Stromal cell of bone marrow (primary cell): ENCODE data around the gene SLC12A1.
A peak's percentile ranks its signal among the peaks of the same experiment; 100 is the strongest.

Source experiments
- DNase-seq: peaks from one replicate; pipeline ENCODE4 v3.0.0-alpha.2; 2012; ENCODE audit warnings: low read depth

Gene SLC12A1

DNA sequence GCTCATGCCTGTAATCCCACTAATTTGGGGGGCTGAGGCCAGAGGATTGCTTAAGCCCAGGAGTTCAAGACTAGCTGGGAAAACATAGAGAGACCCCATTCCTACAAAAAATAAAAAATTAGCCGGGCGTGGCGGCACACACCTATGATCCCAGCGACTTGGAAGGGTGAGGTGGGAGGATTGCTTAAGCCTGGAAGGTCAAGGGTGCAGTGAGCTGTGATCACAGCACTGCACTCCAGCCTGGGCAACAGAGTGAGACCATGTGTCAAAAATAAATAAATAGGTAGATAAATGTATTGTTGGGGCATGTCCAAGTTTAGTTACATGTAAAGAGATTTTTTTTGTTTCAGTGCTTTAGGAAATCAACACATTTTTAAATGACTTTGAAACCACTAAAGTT, 36.4 kb downstream of the SLC12A1 start:
- no peak for DNase-seq

DNA sequence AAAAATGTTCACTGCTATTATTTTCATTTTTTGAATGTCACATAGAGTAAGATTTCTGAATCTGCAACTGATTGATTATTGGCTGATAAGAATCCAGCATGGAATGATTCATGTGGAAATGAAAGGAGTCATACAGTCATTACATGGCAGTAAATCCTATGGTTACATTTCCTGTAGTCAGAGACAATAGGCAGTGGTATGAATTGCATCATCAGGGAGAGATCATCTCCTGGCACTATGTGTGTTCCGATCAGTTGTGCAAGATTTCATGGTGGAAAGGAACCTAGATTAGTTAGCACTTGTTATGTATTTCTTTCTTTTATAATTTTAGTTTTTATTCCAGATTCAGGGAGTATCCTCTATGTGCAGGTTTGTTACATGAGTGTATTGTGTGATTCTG, 38.8 kb downstream of the SLC12A1 start:
- no peak for DNase-seq

DNA sequence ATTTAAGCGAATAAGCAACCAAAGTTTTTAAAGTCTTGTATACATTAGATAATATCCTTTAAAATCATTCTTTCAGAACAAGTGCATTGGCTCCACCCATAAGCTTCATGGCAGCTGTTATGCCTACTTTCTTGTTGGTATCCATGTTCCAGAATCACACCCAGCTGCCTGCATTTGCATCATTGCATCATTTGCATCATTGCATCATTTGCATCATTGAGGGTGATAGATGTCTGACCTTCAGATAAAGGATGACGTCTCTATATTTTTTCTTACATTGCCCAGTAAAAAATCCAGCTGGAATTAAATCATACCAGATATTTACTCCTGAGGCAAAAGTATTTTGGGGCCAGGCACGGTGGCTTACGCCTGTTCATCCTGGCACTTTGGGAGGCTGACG, 42.3 kb downstream of the SLC12A1 start:
- DNase-seq: no peak

DNA sequence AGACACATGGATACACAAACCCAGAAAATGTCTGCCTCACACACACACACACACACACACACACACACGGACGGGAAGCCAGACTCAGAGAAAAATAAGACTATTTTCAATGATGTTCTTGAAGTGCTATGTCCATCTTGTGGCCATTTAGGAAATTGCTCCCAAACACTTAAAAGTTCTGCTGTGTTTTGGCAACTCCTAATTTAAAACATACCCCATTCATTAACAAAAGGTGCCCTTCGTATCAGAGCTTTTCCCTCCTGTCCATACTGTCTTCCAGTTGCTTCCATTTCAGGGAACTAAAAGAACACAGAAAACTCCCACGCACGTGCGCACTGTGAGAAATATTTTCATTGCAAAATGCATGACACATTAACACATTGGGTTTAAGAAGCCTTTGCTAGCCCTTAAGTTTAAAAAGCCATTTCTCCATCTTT, 44.6 kb downstream of the SLC12A1 start:
- DNase-seq: peak; percentile 62

DNA sequence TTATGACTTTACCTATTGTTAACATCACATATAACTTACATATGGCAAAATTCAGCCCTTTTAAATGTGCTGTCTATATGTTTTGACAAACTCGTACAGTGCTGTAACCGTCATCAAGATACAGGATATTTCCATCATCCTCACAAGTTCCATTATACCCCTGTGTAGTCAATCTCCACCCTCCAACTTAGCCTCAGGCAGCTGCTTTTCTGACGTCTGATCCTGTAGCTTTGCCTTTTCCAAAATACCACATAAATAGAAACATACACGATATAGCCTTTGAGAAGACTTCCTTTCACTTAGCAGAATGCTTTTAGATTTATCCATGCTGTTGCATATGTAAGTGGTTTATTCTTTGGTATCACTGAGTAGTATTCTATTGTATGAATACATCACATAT, 47.1 kb downstream of the SLC12A1 start:
- no peak for DNase-seq

DNA sequence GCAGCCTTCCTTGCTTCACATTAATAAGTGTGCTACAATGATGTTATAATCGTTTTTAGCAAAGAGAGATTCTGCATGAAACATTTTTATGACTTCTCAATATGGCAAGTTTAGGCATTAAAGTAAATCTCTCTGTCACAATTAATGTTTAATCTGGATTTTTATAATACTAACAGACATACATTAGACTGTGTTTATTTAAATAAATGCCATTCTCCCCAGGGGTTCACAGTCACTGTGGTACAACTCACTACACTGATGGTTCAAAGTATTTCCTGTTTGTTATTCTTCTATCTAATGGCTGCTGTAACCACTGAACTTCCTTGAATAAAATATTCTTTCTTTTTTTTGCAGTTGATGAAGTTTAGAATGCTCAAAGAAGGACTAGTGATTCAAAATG, 59.0 kb downstream of the SLC12A1 start:
- no peak for DNase-seq

DNA sequence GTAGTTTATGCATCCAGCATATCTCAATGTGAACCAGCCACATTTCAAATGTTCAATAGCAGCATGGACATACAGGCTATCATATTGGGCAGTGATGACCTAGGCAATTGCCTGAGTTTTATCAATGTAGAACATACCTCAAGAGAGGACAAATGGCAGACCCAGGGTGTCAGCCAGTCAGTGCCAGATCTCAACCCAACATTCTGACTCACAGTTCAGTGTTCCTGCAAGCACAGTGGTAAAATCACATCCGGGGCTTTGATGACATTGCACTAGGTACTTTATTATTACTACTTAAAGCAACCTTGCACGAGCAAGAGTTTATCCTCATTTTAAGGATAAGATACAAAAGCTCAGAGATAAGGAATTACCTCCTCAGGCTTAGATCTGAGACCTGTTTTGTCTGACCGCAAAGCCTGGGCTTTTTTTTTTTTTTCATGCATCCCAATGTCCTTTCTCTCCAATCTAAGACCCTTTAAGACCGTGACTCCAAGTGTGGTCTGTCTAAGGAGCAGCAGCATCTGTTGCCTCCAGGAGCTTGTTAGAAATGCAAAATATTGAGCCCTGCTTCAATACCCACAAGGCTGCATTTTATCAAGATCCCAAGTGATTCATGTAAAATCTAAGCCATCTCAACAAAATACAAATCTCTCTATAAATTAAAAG, 60.1 kb downstream of the SLC12A1 start:
- DNase-seq: no peak

DNA sequence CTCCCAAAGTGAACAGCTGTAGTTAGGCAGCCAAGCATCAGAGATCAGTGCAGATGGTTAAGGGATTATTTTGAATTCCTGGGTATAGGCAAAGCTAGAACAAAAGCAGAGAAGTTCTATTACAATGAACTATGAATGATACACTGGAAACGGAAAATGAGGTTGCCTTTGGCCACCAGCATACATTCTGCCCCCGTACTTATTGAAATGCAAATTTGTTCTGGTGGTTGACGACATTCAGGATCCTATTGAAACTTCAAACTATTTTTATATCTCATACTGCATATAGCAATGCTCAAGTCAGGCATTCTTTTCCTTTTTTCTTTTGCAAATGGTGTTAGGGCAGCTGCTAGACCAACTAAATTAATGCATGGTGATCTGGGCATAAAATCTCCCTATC, 61.7 kb downstream of the SLC12A1 start:
- no peak for DNase-seq

DNA sequence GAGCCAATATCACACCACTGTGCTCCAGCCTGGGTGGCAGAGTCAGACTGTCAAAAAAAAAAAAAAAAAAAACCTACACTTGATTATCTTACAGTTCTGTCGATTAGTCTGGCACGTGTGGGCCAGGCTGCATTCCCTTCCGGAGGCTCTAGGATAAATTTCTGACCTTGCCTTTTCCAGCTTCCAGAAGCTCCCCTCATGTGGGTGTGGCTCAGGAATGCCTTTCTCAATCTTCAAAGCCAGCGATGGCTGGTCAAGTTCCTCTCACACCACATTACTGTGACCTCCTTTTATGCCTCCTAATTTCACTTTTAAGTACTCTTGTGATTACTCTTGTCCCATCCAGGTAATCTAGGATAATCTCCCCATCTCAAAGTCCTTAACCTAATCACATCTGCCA, 66.9 kb downstream of the SLC12A1 start:
- no peak for DNase-seq

DNA sequence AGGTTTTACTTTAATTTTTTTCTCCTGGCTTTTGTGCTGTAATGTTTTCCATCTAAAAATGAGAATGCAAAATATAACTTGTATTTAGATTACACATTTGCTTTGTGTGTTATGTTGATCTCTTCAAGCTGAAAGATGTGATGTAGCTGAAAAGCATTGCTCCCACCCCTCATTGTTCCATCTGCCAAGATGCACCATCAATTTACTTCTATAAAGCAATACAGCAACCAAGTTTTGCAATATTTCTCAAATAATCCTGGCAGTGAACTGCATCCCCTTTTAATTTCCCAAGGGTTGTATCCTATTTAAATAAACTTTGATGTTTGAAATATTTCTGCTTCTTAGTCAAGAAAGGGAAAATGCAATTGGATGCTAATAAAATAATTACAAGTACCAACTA, 72.6 kb downstream of the SLC12A1 start:
- DNase-seq: no peak

DNA sequence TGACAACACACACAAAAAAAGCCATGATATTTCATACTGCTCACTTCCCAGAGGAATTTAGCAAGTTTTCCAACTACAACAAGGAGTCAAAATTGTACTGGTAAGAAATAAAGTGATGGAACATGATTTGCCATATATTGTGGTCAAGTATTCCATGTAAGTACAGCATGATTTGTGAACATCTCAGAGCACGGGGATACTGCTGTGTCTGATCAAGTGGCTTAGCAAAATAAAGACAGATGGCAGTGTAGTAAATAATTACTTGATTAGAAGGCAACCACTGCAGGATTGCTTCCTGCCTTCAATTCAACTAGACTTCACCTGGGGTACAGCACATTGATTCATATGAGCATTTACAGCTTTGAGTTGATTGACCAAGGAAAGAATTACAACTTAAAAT, 73.5 kb downstream of the SLC12A1 start:
- no peak for DNase-seq

DNA sequence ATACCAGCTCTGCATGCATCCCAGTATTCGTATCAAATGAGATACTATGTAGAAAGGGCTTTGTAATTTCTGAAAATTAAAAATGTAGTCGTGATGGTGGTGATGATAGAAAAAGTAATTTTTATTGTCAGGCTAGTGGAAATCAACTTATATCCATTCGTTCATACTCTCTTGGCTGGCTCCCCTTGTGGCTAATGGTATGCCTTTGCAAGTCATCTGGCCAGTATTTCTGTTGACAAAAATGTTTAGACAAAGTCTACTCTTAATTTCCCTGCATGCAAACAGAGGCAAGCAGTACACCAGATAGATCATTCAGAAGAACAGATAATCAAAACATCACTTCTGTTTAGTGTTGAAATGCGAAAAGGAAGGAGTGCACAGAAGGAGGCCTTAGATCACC, 75.6 kb downstream of the SLC12A1 start:
- no peak for DNase-seq

DNA sequence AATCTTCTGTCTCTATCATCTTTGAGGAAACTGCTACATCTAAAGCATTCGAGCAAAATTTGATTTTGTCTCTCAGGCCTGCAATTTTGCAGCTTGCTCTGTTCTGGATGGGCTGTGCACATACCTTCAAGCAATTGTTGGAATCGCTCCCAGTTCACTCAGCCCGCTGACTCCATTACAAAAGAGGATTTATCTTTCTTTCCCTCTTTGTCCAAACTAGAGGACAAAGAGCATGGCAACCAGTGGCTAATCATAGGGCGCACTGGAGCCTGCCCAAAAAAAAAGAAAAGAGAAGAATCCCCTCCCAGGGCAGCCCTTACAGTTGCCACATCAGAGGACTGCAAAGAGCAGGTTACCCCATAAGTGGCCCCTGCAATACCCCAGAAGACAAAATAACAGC, 76.1 kb downstream of the SLC12A1 start:
- DNase-seq: no peak

DNA sequence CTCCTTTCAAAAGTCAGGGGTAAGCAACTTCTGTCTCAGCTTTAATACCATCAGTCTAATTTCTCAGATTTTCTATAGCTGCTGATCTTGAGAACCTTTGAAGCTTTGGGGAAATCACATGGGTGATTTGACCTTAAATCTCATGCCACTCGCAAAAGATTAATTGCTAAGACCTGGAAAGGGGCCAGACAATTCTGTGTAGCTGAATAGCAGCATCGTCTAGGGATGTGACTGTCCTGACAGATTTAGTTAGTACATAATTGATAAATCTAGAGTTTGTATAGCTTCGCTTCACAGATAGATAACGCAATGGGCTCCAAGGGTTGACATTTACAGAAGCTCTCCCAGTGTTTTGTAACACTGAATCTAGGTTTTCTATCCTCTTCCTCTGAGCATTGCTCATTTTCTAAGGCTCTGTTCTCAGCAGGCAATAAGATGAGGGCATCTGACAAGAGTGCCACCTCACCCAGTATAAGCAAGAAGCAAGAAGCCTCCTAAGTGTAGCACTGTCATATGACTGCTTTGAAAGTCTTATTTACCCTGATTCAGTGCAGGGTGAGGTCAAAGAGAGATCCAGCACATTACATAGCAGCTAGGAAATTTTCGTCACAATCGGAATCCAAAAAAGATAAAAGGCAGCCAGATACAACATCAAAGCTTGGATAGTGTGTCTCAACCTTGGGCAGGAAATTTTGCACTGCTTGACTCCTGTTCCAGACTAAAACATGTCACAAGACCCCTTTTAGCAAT, 77.5 kb downstream of the SLC12A1 start:
- DNase-seq: no peak

DNA sequence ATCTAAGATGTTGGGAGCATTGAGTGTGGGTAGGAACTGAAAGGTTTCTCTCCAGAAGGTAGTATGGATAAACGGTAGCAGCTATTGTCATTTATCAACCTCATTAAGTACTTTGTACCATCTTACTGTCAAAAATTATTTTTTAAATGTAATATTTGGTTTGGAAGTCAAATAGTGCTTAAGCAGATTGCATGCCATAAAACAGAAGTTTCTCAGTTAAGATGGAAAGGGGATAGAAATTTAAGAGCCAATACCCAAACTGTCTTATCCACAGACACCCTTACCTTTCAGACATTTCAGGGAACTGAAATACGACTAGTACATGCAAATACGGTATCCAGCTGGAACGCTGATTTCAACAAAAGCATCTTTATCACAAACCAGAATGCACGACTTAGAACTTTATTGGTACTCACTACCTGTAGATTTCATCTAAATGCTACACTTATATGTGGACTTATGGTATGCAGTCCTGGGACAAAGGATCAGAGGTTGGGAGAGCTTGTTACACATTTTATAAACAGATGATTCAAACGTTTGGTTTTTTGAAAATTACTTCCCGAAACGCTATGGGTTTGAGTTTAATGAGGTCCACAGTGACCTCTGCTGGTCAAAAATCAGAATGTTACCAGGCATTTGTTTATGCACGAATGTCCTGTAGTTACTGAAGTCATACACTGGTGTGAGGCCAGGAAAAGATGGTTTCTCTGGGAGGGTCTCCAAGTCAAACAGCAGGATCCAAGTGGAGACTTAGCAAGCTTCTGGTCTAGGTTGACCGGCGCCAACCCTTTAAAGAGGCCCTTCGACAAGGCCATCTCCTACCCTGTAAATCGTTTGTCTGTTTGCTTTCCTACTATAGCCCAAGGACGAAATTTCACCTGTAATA, 79.5 kb downstream of the SLC12A1 start:
- peak; percentile 84 for DNase-seq

DNA sequence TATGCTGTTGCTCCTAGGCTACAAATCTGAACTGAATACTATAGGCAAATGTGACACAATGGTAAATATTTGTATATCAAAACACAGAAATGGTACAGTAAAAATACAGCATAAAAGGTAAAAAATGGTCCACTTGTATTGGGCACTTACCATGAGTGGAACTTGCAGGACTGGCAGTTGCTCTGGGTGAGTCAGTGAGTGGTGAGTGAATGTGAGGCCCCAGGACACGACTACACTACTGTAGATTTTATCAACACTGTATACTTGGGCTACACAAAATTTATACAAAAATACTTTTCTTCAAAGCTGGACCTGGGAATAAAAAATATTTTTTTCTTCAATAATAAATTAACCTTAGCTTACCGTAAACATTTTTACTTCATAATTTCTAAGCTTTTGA, 83.5 kb downstream of the SLC12A1 start:
- no peak for DNase-seq

DNA sequence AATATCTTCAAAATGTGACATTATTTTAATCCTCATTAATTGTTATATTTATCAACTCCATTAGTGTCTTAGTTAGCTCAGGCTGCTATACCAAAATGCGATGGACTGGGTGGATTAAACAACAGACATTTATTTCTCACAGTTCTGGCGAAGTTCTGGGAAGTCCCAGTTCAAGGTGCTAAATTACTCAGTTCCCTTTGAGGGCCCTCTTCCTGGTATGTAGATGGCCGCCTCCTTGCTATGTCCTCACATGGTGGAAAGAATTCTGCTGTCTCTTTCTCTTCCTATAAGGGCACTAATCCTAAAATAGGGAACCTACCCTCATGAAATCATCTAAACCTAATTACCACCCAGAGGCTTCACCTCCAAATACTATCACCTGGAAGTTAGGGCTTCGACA, 86.4 kb downstream of the SLC12A1 start:
- no peak for DNase-seq

DNA sequence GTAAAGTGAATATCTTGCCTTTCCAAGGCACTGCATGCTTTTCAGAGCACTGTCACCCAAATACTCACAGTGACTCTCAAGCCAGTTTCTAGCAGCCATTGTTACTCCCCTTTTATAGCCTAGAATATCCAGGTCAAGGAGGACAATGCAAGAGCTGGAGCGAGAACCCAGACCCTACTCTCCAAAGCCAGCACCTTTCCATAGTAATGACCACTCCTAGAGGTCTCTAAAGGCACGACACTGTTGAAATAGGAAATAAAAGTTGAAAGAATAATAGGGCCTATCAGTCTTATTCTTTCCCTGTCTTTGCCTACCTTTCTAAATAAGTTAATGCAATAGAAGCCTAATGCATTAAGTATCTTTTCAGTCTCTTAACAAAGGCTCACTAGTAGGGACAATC, 91.6 kb downstream of the SLC12A1 start:
- no peak for DNase-seq

DNA sequence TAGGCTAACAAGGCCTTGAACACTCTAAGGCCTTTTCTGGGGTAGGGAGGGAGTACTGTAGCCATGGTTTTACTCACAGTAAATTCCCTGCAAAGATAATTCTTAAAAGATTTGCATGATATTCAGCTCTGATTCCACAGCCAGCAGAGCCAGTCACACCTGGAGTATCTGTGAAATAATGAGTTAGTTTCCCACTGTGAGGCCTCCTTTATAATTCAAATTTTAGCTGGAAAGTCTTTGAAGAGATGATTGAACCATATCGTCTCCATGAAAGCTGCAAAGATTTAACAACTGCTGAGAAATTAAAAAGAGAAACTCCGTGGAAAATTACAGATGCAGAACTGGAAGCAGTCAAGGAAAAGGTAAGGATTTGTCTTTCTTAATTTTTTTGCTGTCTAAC, 92.8 kb downstream of the SLC12A1 start:
- DNase-seq: no peak

DNA sequence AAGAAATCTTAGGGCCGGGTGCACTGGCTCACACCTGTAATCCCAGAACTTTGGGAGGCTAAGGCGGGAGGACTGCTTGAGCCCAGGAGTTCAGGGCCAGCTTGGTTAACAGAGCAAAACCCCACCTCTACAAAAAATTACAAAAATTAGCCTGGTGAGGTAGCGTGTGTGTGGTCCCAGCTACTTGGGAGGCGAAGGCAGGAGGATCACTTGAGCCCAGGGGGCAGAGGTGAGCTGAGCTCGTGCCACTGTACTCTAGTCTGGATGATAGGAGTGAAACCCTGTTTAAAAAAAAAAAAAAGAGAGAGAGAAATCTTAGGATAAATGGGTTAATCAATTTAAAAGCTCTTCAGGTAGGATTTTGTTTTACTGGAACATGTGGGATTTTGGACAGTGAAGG, 93.9 kb downstream of the SLC12A1 start:
- no peak for DNase-seq

DNA sequence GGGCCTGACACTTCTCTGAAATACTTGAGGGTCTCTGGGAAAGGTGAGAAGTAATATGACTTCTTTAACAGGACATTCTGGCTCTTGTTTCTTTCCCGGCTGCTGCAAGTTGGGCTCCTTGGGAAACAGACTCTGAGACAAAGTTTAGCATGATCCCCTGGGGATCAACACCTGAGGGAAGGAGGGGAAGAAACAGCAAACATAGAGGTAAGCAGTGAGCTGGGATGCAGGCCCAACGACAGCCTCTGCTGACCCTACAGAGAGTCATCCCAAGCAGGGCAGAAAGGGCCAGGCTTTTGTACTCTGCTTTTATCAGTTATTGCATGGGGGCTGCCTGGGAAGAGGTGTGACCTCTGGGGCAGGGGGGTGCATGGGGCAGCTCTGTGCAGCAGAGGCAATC, 98.3 kb downstream of the SLC12A1 start:
- no peak for DNase-seq

DNA sequence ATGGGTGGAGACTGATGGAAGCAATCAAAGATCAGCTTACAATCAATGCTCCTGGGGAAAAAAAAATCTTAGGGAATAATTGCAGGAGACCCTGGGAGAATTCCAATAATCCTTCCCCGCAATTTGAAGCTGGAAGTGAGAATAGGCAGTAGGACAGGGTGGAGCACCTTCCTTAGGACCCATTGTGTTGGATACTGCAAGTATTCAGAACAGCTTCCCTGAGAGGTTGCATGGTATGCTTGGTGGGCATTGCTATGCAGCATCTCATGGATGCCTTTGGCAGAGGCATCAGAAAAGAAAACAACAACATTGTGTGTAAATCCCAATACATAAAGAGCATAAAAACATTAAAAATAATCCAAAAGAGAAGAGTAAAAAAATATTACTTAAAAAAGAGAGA, 100.5 kb downstream of the SLC12A1 start:
- DNase-seq: no peak

DNA sequence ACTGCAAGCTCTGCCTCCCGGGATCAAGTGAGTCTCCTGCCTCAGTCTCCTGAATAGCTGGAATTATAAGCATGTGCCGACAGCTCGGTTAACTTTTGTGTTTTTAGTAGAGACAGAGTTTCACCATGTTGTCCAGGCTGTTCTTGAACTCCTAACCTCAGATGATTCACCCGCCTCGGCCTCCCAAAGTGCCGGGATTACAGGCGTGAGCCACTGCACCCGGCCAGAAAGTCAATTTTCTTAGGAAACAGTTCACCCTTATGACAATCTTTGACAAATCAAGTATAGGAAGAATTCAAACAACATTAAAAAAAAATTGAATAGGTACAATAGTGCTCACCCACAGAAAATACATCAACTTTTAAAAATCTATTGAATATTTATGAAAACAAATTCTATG, 101.5 kb downstream of the SLC12A1 start:
- no peak for DNase-seq
